GM06990 (cell line): Measurements from ENCODE around the gene CREG1.

Experiments used
- DNase-seq: peaks from one replicate; pipeline ENCODE4 v3.0.0-alpha.2; 2011; ENCODE audit not compliant: insufficient read length; ENCODE audit errors: extremely low read depth
- H3K27me3 ChIP-seq: replicated peaks from 2 replicates; pipeline ENCODE4 v1.6.0; 2011; ENCODE audit warnings: low read length; ENCODE audit not compliant: control insufficient read depth, insufficient read depth
- H3K36me3 ChIP-seq: 2 replicates; pipeline ENCODE4 v1.5.1; 2011; ENCODE audit warnings: low read length; ENCODE audit not compliant: control insufficient read depth, insufficient read depth
- H3K4me3 ChIP-seq: replicated peaks from 2 replicates; pipeline ENCODE4 v1.5.1; 2011; ENCODE audit warnings: low read depth, mild to moderate bottlenecking, control low read depth, low read length
- CTCF ChIP-seq: IDR thresholded peaks from 2 replicates; pipeline ENCODE4 v1.5.1; 2011; ENCODE audit warnings: low read length, control low read depth, mild to moderate bottlenecking, inconsistent platforms; ENCODE audit not compliant: insufficient read depth, poor library complexity, severe bottlenecking

The CREG1 gene

GRCh38 chr1:167567663-167568062 is 14.1 kb upstream of the CREG1 start:
- no peak for TF ChIP-seq CTCF
- no peaks in the 10 kb centered on the region for H3K36me3 ChIP-seq
- no peak for DNase-seq
- H3K27me3 ChIP-seq = no peaks in the 10 kb centered on the region
- no peak overlapping the region for H3K4me3 ChIP-seq

GRCh38 chr1:167566766-167567165 is 13.2 kb upstream of the CREG1 start:
- no peaks in the 10 kb centered on the region for H3K36me3 ChIP-seq
- TF ChIP-seq CTCF = no peak

GRCh38 chr1:167565922-167566321 is 12.4 kb upstream of the CREG1 start:
- DNase-seq = no peak
- TF ChIP-seq CTCF = no peak

More at GRCh38 chr1:167566766-167567165, 13.2 kb upstream of the CREG1 start:
- DNase-seq = no peak
- Histone ChIP-seq H3K27me3 (no peaks in the 10 kb centered on the region), H3K4me3 (no peak overlapping the region)

GRCh38 chr1:167564612-167565270 is 11.2 kb upstream of the CREG1 start:
- H3K27me3 ChIP-seq = no peaks in the 10 kb centered on the region
- no peak for DNase-seq
- TF ChIP-seq CTCF = no peak

More at GRCh38 chr1:167565922-167566321, 12.4 kb upstream of the CREG1 start:
- no peaks in the 10 kb centered on the region for H3K36me3 ChIP-seq
- no peak overlapping the region for H3K4me3 ChIP-seq
- no peaks in the 10 kb centered on the region for H3K27me3 ChIP-seq

GRCh38 chr1:167563579-167564246 is 10.2 kb upstream of the CREG1 start:
- no peaks in the 10 kb centered on the region for H3K36me3 ChIP-seq
- no peak for DNase-seq
- TF ChIP-seq CTCF = no peak
- H3K4me3 ChIP-seq = no peak overlapping the region
- H3K27me3 ChIP-seq = no peaks in the 10 kb centered on the region

More at GRCh38 chr1:167564612-167565270, 11.2 kb upstream of the CREG1 start:
- no peak overlapping the region for H3K4me3 ChIP-seq
- no peaks in the 10 kb centered on the region for H3K36me3 ChIP-seq
